Measurements from ENCODE around the gene SOWAHD. TPM values are rescaled to one million over a fixed set of nuclear protein-coding genes. Genes with fewer than 3 reads are reported as not detected.

Gene SOWAHD
- total and polyA plus RNA-seq, 7 experiments from 2014 or later: 0.50 to 3.1 (median 2.5) TPM

DNA sequence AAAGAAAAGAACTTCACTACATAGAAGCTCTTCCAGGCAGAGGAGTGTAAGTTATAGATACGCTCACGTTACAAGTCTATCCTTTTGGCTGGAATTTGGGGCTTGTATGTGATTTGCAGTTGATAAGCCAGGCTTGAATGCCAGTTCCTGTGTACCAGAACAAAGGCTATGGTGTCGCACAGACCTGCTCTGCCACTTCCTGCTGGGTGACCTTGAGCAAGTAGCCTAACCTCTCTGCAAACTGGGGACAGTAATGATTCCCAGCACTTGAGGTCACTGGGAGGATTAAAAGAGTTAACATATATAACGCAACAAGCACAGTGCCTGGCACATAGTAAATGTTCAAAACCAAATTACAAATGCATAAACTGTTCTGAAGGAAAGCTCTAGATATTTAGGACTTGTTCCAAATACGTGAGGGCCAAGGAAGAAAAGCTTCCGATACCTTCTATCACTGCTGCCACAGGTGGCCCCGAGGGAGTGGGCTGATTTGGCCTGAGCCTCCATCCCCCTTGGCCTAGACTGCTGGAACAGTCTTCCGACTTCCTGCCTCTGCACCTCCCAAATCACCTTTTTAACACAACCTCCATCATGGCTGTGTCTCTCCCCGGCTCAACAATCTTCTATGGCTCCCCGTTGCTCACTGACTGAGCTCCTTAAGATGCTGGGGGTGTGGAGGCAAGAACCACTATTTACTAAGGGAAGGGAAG is 1.3 kb upstream of the SOWAHD start:
- Mint-ChIP-seq H3K4me1 (peaks cover 21 to 56% (median 45%) of the 10 kb centered on the region in 7 donors), H3K9me3 (no peaks in the 10 kb centered on the region), H3K27ac (peak overlapping the region; percentile 86 to 99 (median 96)), H3K27me3 (no peaks in the 10 kb centered on the region), H3K36me3 (peaks cover 0 to 3% (median 0%) of the 10 kb centered on the region in 5 donors), H3K4me3 (peak overlapping the region; percentile 69 to 88 (median 80))
- no peaks in the 10 kb centered on the region for H3K27me3 ChIP-seq (ENCODE audit: control insufficient read depth in 2 of 2, insufficient read depth in 2 of 2, low read length in 2 of 2)
- ATAC-seq (no peak), DNase-seq (peak in 2 of 9 donors; percentile 12 to 14)
- H3K4me3 ChIP-seq (ENCODE audit: low read length): peak overlapping the region; percentile 26
- POLR2A ChIA-PET: interaction anchor here (0.6 to 5.9 kb wide), 13 partner anchors 10 to 1051 kb away, joined by 3 to 44 read pairs (median 4); partner anchors contain the start of genes NDUFA1, NKRF, RNF113A and RPL39
- H3K9me3 ChIP-seq (ENCODE audit: control insufficient read depth in 2 of 3, low read length in 3 of 3): no peaks in the 10 kb centered on the region
- CTCF ChIA-PET: interaction anchor here (0.6 to 1.8 kb wide), 3 partner anchors 27 to 66 kb away, joined by 3 to 6 read pairs (median 4); no protein-coding TSS in a partner anchor
- peak overlapping the region; percentile 76 for H3K27ac ChIP-seq (ENCODE audit: low read depth, low read length)
- peaks cover 38 to 44% of the 10 kb centered on the region in 2 donors for H3K4me1 ChIP-seq (ENCODE audit: control insufficient read depth in 2 of 2, insufficient read depth in 2 of 2, low read length in 2 of 2)
- peaks cover 0 to 5% (median 0%) of the 10 kb centered on the region in 3 experiments for H3K36me3 ChIP-seq (ENCODE audit: control insufficient read depth in 2 of 3, insufficient read depth in 3 of 3, low read length in 3 of 3)
- intact Hi-C loops (cut with micrococcal nuclease): loop anchor here (1.0 to 5.0 kb wide), 7 partner anchors 64 to 1260 kb away; partner anchors contain the start of genes DOCK11 (in 1 of the 2), NDUFA1 (in 1 of the 2), NKRF (in 1 of the 2) and RNF113A (in 1 of the 2)

DNA sequence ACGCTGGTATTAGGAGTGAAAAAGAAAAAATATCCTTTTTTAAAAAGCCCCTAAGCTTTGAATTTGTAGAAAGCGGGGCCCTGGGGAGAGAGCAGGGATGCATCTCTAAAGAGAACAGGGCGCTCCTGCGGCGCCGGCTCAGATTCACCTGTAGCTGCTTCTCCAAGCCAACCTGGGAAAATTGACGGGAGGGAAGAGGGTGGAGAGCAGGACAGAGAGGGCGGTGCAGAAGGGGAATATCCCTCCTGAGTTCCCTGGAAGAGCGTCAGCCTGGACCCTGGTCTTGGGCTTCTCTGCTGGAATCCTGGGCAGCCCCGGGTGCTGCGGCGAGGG is 776 bp upstream of the SOWAHD start:
- Histone ChIP-seq H3K27ac (ENCODE audit: low read depth, low read length) (peak overlapping the region; percentile 76), H3K36me3 (ENCODE audit: control insufficient read depth in 2 of 3, insufficient read depth in 3 of 3, low read length in 3 of 3) (peaks cover 0 to 5% (median 0%) of the 10 kb centered on the region in 3 experiments), H3K27me3 (ENCODE audit: control insufficient read depth in 2 of 2, insufficient read depth in 2 of 2, low read length in 2 of 2) (no peaks in the 10 kb centered on the region), H3K4me3 (ENCODE audit: low read length) (peak overlapping the region; percentile 27), H3K4me1 (ENCODE audit: control insufficient read depth in 2 of 2, insufficient read depth in 2 of 2, low read length in 2 of 2) (peaks cover 38 to 44% of the 10 kb centered on the region in 2 donors), H3K9me3 (ENCODE audit: control insufficient read depth in 2 of 3, low read length in 3 of 3) (no peaks in the 10 kb centered on the region)
- H3K9me3 Mint-ChIP-seq: no peaks in the 10 kb centered on the region
- H3K27ac Mint-ChIP-seq: peak overlapping the region; percentile 86 to 99 (median 96)
- H3K4me3 Mint-ChIP-seq: peak overlapping the region; percentile 64 to 88 (median 80)
- ChIA-PET POLR2A (interaction anchor here (0.6 to 5.9 kb wide), 13 partner anchors 8 to 1051 kb away, joined by 3 to 44 read pairs (median 4); partner anchors contain the start of genes NDUFA1, NKRF, RNF113A and RPL39), CTCF (interaction anchor here (0.7 to 1.8 kb wide), 4 partner anchors 8 to 67 kb away, joined by 3 to 6 read pairs (median 4); no protein-coding TSS in a partner anchor)
- no peak for DNase-seq
- H3K36me3 Mint-ChIP-seq: peaks cover 0 to 3% (median 0%) of the 10 kb centered on the region in 5 donors
- H3K27me3 Mint-ChIP-seq: no peaks in the 10 kb centered on the region
- ATAC-seq: no peak
- intact Hi-C loops (cut with micrococcal nuclease): loop anchor here (2.0 to 5.0 kb wide), 3 partner anchors 65 to 1260 kb away; partner anchors contain the start of genes DOCK11 (in 1 of the 2), SEPTIN6 (in 1 of the 2) and SLC25A5 (in 1 of the 2)
- H3K4me1 Mint-ChIP-seq: peaks cover 21 to 57% (median 47%) of the 10 kb centered on the region in 7 donors

DNA sequence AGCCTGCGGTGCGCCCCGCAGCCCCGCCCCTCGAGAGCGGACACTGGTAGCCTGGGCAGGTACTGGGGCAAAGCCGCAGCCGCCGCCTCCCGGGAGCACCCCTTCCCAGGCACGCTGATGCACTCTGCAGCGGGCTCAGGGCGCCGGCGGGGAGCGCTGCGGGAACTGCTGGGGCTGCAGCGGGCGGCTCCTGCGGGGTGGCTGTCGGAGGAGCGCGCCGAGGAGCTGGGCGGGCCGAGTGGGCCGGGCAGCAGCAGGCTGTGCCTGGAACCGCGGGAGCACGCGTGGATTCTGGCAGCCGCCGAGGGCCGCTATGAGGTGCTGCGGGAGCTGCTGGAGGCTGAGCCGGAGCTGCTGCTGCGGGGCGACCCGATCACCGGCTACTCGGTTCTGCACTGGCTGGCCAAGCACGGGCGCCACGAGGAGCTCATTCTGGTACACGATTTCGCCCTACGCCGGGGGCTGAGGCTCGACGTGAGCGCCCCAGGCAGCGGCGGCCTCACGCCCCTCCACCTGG is 401 bp downstream of the SOWAHD start:
- Mint-ChIP-seq H3K36me3 (peaks cover 0 to 3% (median 0%) of the 10 kb centered on the region in 5 donors), H3K27me3 (no peaks in the 10 kb centered on the region), H3K27ac (peak overlapping the region in 2 of 9 donors; percentile 25 to 46), H3K4me1 (peaks cover 27 to 58% (median 53%) of the 10 kb centered on the region in 7 donors), H3K4me3 (peak overlapping the region in 8 of 10 donors; percentile 27 to 87 (median 62)), H3K9me3 (no peaks in the 10 kb centered on the region)
- peak in 8 of 9 donors; percentile 20 to 45 (median 33) for DNase-seq
- no peaks in the 10 kb centered on the region for H3K27me3 ChIP-seq (ENCODE audit: control insufficient read depth in 2 of 2, insufficient read depth in 2 of 2, low read length in 2 of 2)
- intact Hi-C loops (cut with micrococcal nuclease): loop anchor here in 1 of 2 donors (2.0 to 5.0 kb wide), 2 partner anchors 20 to 1261 kb away; partner anchors contain the start of gene DOCK11
- peak; percentile 61 for ATAC-seq
- peaks cover 37 to 44% of the 10 kb centered on the region in 2 donors for H3K4me1 ChIP-seq (ENCODE audit: control insufficient read depth in 2 of 2, insufficient read depth in 2 of 2, low read length in 2 of 2)
- ChIA-PET POLR2A (interaction anchor here (0.6 to 5.9 kb wide), 9 partner anchors 9 to 188 kb away, joined by 3 to 44 read pairs (median 4); partner anchors contain the start of genes RNF113A, RPL39 and SEPTIN6), CTCF (interaction anchor here (1.0 to 1.6 kb wide), 3 partner anchors 11 to 68 kb away, joined by 3 to 5 read pairs (median 4); no protein-coding TSS in a partner anchor)
- peaks cover 0 to 5% (median 0%) of the 10 kb centered on the region in 3 experiments for H3K36me3 ChIP-seq (ENCODE audit: control insufficient read depth in 2 of 3, insufficient read depth in 3 of 3, low read length in 3 of 3)
- H3K9me3 ChIP-seq (ENCODE audit: control insufficient read depth in 2 of 3, low read length in 3 of 3): no peaks in the 10 kb centered on the region
- peak overlapping the region; percentile 47 for H3K4me3 ChIP-seq (ENCODE audit: low read length)
- peak overlapping the region; percentile 76 for H3K27ac ChIP-seq (ENCODE audit: low read depth, low read length)

DNA sequence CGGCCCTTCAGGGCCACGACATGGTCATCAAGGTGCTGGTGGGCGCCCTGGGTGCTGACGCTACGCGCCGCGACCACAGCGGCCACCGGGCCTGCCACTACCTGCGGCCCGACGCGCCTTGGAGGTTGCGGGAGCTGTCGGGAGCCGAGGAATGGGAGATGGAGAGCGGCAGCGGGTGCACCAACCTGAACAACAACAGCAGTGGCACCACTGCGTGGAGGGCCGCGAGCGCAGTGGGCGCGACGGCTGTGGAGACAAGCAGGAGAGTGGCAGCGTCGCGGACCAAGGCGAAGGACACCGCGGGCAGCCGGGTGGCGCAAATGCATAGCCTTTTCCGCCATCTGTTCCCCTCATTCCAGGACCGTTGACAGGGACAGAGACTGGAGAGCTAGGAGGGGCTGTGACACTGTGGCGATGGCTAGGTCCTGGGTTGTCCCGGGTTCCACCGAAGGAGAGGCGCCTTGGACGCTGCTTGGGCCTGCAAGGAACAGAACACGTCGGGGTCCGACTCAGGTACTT is 919 bp downstream of the SOWAHD start:
- Mint-ChIP-seq H3K27me3 (no peaks in the 10 kb centered on the region), H3K9me3 (no peaks in the 10 kb centered on the region), H3K27ac (peak overlapping the region in 1 of 9 donors; percentile 46), H3K36me3 (peaks cover 0 to 3% (median 0%) of the 10 kb centered on the region in 5 donors), H3K4me1 (peaks cover 27 to 57% (median 48%) of the 10 kb centered on the region in 7 donors), H3K4me3 (peak overlapping the region; percentile 27 to 87 (median 62))
- ChIA-PET POLR2A (interaction anchor here (0.6 to 5.9 kb wide), 9 partner anchors 9 to 189 kb away, joined by 3 to 44 read pairs (median 4); partner anchors contain the start of genes RNF113A, RPL39 and SEPTIN6), CTCF (interaction anchor here (0.9 to 1.6 kb wide), 3 partner anchors 11 to 21 kb away, joined by 4 to 5 read pairs (median 4); no protein-coding TSS in a partner anchor)
- intact Hi-C loops (cut with micrococcal nuclease): loop anchor here in 1 of 2 donors (2.0 to 5.0 kb wide), 2 partner anchors 19 to 1262 kb away; partner anchors contain the start of gene DOCK11
- Histone ChIP-seq H3K27ac (ENCODE audit: low read depth, low read length) (peak overlapping the region; percentile 76), H3K4me3 (ENCODE audit: low read length) (no peak overlapping the region), H3K27me3 (ENCODE audit: control insufficient read depth in 2 of 2, insufficient read depth in 2 of 2, low read length in 2 of 2) (no peaks in the 10 kb centered on the region), H3K4me1 (ENCODE audit: control insufficient read depth in 2 of 2, insufficient read depth in 2 of 2, low read length in 2 of 2) (peaks cover 34 to 42% of the 10 kb centered on the region in 2 donors), H3K9me3 (ENCODE audit: control insufficient read depth in 2 of 3, low read length in 3 of 3) (no peaks in the 10 kb centered on the region), H3K36me3 (ENCODE audit: control insufficient read depth in 2 of 3, insufficient read depth in 3 of 3, low read length in 3 of 3) (peaks cover 0 to 5% (median 0%) of the 10 kb centered on the region in 3 experiments)
- DNase-seq (no peak), ATAC-seq (no peak)

DNA sequence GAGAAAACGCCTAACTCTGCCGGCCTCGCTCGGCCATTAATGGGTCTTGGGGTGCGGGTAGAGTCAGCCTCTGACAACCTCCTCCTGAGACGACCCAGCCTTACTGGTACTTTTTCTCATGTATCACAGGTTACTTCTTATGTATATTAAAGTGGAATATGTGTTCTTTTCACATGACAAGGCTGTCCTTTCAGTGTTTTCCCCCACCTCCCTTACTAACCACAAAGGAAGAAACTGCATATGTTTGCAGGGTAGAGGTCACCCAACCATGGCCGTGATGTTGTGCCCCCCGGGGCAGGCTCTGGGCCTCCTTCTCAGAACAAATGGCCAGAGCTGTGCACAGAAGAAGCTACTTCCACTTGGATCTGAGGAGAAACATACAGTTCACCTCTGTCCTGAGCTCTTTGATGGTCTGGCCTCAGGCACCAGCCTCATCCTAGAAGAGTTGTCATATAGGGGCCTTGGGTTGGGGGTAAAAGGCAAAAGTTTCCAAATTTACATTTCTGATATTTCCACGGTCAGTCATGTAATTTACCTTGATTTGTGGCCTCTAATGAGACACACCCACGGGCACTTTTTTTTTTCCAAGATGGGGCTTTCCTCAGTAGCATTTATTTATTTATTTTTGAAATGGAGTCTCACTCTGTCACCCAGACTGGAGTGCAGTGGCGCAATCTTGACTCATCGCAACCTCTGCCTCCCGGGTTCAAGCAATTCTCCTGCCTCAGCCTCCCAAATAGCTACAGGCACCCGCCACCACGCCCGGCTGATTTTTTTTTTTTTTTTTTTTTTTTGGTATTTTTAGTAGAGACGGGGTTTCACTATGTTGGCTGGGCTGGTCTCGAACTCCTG is 1.9 kb downstream of the SOWAHD start:
- intact Hi-C loops (cut with micrococcal nuclease): no loop called here
- peaks cover 0 to 5% (median 0%) of the 10 kb centered on the region in 3 experiments for H3K36me3 ChIP-seq (ENCODE audit: control insufficient read depth in 2 of 3, insufficient read depth in 3 of 3, low read length in 3 of 3)
- POLR2A ChIA-PET: interaction anchor here (5.9 kb wide), 1 partner anchor 30 kb away, joined by 44 read pairs; the partner anchor contains the start of gene RPL39
- no peaks in the 10 kb centered on the region for H3K9me3 Mint-ChIP-seq
- no peaks in the 10 kb centered on the region for H3K9me3 ChIP-seq (ENCODE audit: control insufficient read depth in 2 of 3, low read length in 3 of 3)
- CTCF ChIA-PET: interaction anchor here (0.9 kb wide), 1 partner anchor 19 kb away, joined by 4 read pairs; no protein-coding TSS in a partner anchor
- H3K27me3 ChIP-seq (ENCODE audit: control insufficient read depth in 2 of 2, insufficient read depth in 2 of 2, low read length in 2 of 2): no peaks in the 10 kb centered on the region
- peak overlapping the region in 9 of 10 donors; percentile 34 to 87 (median 63) for H3K4me3 Mint-ChIP-seq
- peaks cover 21 to 47% (median 42%) of the 10 kb centered on the region in 7 donors for H3K4me1 Mint-ChIP-seq
- DNase-seq (no peak), ATAC-seq (no peak)
- H3K27ac Mint-ChIP-seq: peak overlapping the region in 3 of 9 donors; percentile 14 to 62 (median 22)
- H3K4me3 ChIP-seq (ENCODE audit: low read length): no peak overlapping the region
- H3K27ac ChIP-seq (ENCODE audit: low read depth, low read length): no peak overlapping the region
- H3K4me1 ChIP-seq (ENCODE audit: control insufficient read depth in 2 of 2, insufficient read depth in 2 of 2, low read length in 2 of 2): peaks cover 24 to 33% of the 10 kb centered on the region in 2 donors
- no peaks in the 10 kb centered on the region for H3K27me3 Mint-ChIP-seq
- peaks cover 0 to 3% (median 0%) of the 10 kb centered on the region in 5 donors for H3K36me3 Mint-ChIP-seq

Data from naive thymus-derived CD4-positive, alpha-beta T cell (primary cell).